Activated CD4-positive, CD25-positive, alpha-beta regulatory T cell treated with anti-CD3 and anti-CD28 coated beads, Interleukin-2, amount 50 U/mL, for 72 hours (primary cell): ENCODE data around the gene PRAMEF14.
"Not testable (repeated sequence)": the region's sequence is repeated elsewhere in the genome, so short reads cannot be mapped to it uniquely, and the experiment has no call there.

Experiments used
- DNase-seq: peaks from one replicate; pipeline ENCODE4 v3.0.0; 2021

PRAMEF14 gene

GRCh38 chr1:13347034-13347433 is at the start of gene PRAMEF14:
TSS of gene PRAMEF14 (minus strand) at chr1:13347134. CDS start at chr1:13345314, 1,820 bp downstream.
- not testable (repeated sequence) for DNase-seq

- not testable (repeated sequence) for DNase-seq
Observed at GRCh38 chr1:13395311-13395710, 48.4 kb upstream of the PRAMEF14 start.

GRCh38 chr1:13394761-13395160 is 47.8 kb upstream of the PRAMEF14 start:
- not testable (repeated sequence) for DNase-seq

GRCh38 chr1:13393004-13393403 is 46.1 kb upstream of the PRAMEF14 start:
- DNase-seq: not testable (repeated sequence)

GRCh38 chr1:13389332-13389731 is 42.4 kb upstream of the PRAMEF14 start, which contains the start of gene PRAMEF17:
TSS of gene PRAMEF17 (plus strand) at chr1:13389632. CDS start at chr1:13389658, 26 bp downstream.
- DNase-seq: not testable (repeated sequence)

- not testable (repeated sequence) for DNase-seq
Observed at GRCh38 chr1:13380380-13380779, 33.4 kb upstream of the PRAMEF14 start.

- DNase-seq: not testable (repeated sequence)
Observed at GRCh38 chr1:13378983-13379382, 32.0 kb upstream of the PRAMEF14 start.

GRCh38 chr1:13368544-13368943 is 21.6 kb upstream of the PRAMEF14 start:
- DNase-seq: not testable (repeated sequence)

- DNase-seq: not testable (repeated sequence)
Observed at GRCh38 chr1:13366536-13366935, 19.6 kb upstream of the PRAMEF14 start.

- DNase-seq: not testable (repeated sequence)
Observed at GRCh38 chr1:13364928-13365327, 18.0 kb upstream of the PRAMEF14 start.

GRCh38 chr1:13362364-13362763 is 15.4 kb upstream of the PRAMEF14 start:
- not testable (repeated sequence) for DNase-seq

GRCh38 chr1:13356774-13357173 is 9.8 kb upstream of the PRAMEF14 start:
- DNase-seq: not testable (repeated sequence)

- not testable (repeated sequence) for DNase-seq
Observed at GRCh38 chr1:13354475-13354874, 7.5 kb upstream of the PRAMEF14 start.

- not testable (repeated sequence) for DNase-seq
Observed at GRCh38 chr1:13353476-13353875, 6.5 kb upstream of the PRAMEF14 start.

- DNase-seq: not testable (repeated sequence)
Observed at GRCh38 chr1:13342496-13342895, 4.4 kb downstream of the PRAMEF14 start.

GRCh38 chr1:13315281-13315680 is 31.7 kb downstream of the PRAMEF14 start, which contains the start of gene PRAMEF15:
TSS of gene PRAMEF15 (plus strand) at chr1:13315581. CDS start at chr1:13318408, 2,827 bp downstream.
- DNase-seq: not testable (repeated sequence)

GRCh38 chr1:13303239-13303638 is 43.7 kb downstream of the PRAMEF14 start, which contains the start of gene PRAMEF33:
TSS of gene PRAMEF33 (plus strand) at chr1:13303539. CDS start at chr1:13305955, 2,416 bp downstream.
- not testable (repeated sequence) for DNase-seq

GRCh38 chr1:13302197-13302596 is 44.7 kb downstream of the PRAMEF14 start:
- not testable (repeated sequence) for DNase-seq

GRCh38 chr1:13298699-13299098 is 48.2 kb downstream of the PRAMEF14 start:
- not testable (repeated sequence) for DNase-seq

- DNase-seq: not testable (repeated sequence)
Observed at GRCh38 chr1:13297216-13297931, 49.6 kb downstream of the PRAMEF14 start.
